ENCODE measurements around the gene R3HDM1. TPM values are rescaled to one million over a fixed set of nuclear protein-coding genes. Genes with fewer than 3 reads are reported as not detected.
"Not testable (repeated sequence)": the region's sequence is repeated elsewhere in the genome, so short reads cannot be mapped to it uniquely, and the experiment has no call there.

Gene R3HDM1
- total RNA-seq, 1 experiment from 2014 or later = 52.4 TPM

GRCh38 chr2:135708159-135708558 is 176.9 kb downstream of the R3HDM1 start:
- no peak overlapping the region for H3K4me3 Mint-ChIP-seq (ENCODE audit: unreplicated experiment)
- intact Hi-C loops (cut with micrococcal nuclease) = no loop called here
- H3K4me1 Mint-ChIP-seq (ENCODE audit: insufficient read depth, unreplicated experiment) = no peaks in the 10 kb centered on the region
- H3K27me3 Mint-ChIP-seq (ENCODE audit: insufficient read depth, unreplicated experiment) = no peaks in the 10 kb centered on the region
- BruUV-seq (replicated peaks) = no TSS peak
- H3K27ac Mint-ChIP-seq (ENCODE audit: low read depth, unreplicated experiment) = no peak overlapping the region
- H3K9me3 Mint-ChIP-seq (ENCODE audit: unreplicated experiment) = no peaks in the 10 kb centered on the region
- TF ChIP-seq, protein P1, sequence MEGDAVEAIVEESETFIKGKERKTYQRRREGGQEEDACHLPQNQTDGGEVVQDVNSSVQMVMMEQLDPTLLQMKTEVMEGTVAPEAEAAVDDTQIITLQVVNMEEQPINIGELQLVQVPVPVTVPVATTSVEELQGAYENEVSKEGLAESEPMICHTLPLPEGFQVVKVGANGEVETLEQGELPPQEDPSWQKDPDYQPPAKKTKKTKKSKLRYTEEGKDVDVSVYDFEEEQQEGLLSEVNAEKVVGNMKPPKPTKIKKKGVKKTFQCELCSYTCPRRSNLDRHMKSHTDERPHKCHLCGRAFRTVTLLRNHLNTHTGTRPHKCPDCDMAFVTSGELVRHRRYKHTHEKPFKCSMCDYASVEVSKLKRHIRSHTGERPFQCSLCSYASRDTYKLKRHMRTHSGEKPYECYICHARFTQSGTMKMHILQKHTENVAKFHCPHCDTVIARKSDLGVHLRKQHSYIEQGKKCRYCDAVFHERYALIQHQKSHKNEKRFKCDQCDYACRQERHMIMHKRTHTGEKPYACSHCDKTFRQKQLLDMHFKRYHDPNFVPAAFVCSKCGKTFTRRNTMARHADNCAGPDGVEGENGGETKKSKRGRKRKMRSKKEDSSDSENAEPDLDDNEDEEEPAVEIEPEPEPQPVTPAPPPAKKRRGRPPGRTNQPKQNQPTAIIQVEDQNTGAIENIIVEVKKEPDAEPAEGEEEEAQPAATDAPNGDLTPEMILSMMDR (IDR thresholded peaks at IDR 0.05; ENCODE audit: unreplicated experiment) = no peak
- POLR2A ChIA-PET = no interaction called here
- CTCF ChIA-PET = interaction anchor here (1.3 to 6.5 kb wide), 6 partner anchors 20 to 719 kb away, joined by 3 to 106 read pairs (median 7); no protein-coding TSS in a partner anchor
- peaks cover 26% of the 10 kb centered on the region for H3K36me3 Mint-ChIP-seq (ENCODE audit: insufficient read depth, unreplicated experiment)
- no peak for DNase-seq (ENCODE audit: unreplicated experiment)

DNA sequence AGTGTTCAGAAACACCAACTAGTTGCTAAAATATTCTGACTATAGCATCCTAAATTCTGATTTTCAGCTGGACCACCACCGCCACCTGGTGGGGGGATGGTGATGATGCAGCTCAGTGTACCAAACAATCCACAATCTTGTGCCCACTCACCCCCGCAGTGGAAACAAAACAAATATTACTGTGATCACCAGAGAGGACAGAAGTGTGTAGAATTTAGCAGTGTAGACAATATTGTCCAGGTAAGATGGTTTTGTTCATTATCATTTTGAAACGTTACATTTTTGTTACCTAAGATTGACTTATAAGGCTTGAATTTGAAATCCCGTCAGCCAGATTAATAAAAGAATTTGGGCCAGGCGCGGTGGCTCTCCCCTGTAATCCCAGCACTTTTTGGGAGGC is 178.7 kb downstream of the R3HDM1 start:
- POLR2A ChIA-PET = interaction anchor here (0.6 to 0.7 kb wide), 2 partner anchors 706 to 721 kb away, joined by 3 read pairs; no protein-coding TSS in a partner anchor
- CTCF ChIA-PET = interaction anchor here (0.5 to 6.5 kb wide), 37 partner anchors 10 to 1231 kb away, joined by 3 to 106 read pairs (median 4); no protein-coding TSS in a partner anchor
- peak overlapping the region; percentile 3 for H3K27ac Mint-ChIP-seq (ENCODE audit: low read depth, unreplicated experiment)

GRCh38 chr2:135715086-135715485 is 183.8 kb downstream of the R3HDM1 start:
- H3K27me3 Mint-ChIP-seq (ENCODE audit: insufficient read depth, unreplicated experiment); intact Hi-C loops (cut with micrococcal nuclease); H3K9me3 Mint-ChIP-seq (ENCODE audit: unreplicated experiment); H3K27ac Mint-ChIP-seq (ENCODE audit: low read depth, unreplicated experiment); DNase-seq (ENCODE audit: unreplicated experiment); H3K4me3 Mint-ChIP-seq (ENCODE audit: unreplicated experiment); BruUV-seq (replicated peaks); H3K4me1 Mint-ChIP-seq (ENCODE audit: insufficient read depth, unreplicated experiment); POLR2A ChIA-PET: not testable (repeated sequence)
- CTCF ChIA-PET = interaction anchor here (0.7 kb wide), 2 partner anchors 48 to 83 kb away, joined by 3 read pairs; no protein-coding TSS in a partner anchor
- H3K36me3 Mint-ChIP-seq (ENCODE audit: insufficient read depth, unreplicated experiment) = peaks cover 41% of the 10 kb centered on the region

More for the DNA sequence above, 178.7 kb downstream of the R3HDM1 start:
- Mint-ChIP-seq H3K9me3 (ENCODE audit: unreplicated experiment) (no peaks in the 10 kb centered on the region), H3K4me1 (ENCODE audit: insufficient read depth, unreplicated experiment) (no peaks in the 10 kb centered on the region), H3K27me3 (ENCODE audit: insufficient read depth, unreplicated experiment) (no peaks in the 10 kb centered on the region), H3K4me3 (ENCODE audit: unreplicated experiment) (no peak overlapping the region), H3K36me3 (ENCODE audit: insufficient read depth, unreplicated experiment) (peaks cover 19% of the 10 kb centered on the region)
- TF ChIP-seq, protein P1 (IDR thresholded peaks at IDR 0.05; ENCODE audit: unreplicated experiment) = peak; percentile 86
- BruUV-seq (replicated peaks) = no TSS peak
- intact Hi-C loops (cut with micrococcal nuclease) = loop anchor here (1.0 to 2.0 kb wide), 3 partner anchors 179 to 706 kb away; partner anchors contain the start of genes R3HDM1 and ZRANB3
- peak; percentile 62 for DNase-seq (ENCODE audit: unreplicated experiment)

GRCh38 chr2:135728064-135728743 is 196.9 kb downstream of the R3HDM1 start:
- Mint-ChIP-seq H3K27me3 (ENCODE audit: insufficient read depth, unreplicated experiment) (no peaks in the 10 kb centered on the region), H3K4me1 (ENCODE audit: insufficient read depth, unreplicated experiment) (no peaks in the 10 kb centered on the region), H3K27ac (ENCODE audit: low read depth, unreplicated experiment) (no peak overlapping the region), H3K4me3 (ENCODE audit: unreplicated experiment) (no peak overlapping the region), H3K9me3 (ENCODE audit: unreplicated experiment) (no peaks in the 10 kb centered on the region), H3K36me3 (ENCODE audit: insufficient read depth, unreplicated experiment) (peaks cover 26% of the 10 kb centered on the region)
- intact Hi-C loops (cut with micrococcal nuclease) = no loop called here
- no TSS peak for BruUV-seq (replicated peaks)
- CTCF ChIA-PET = interaction anchor here (0.9 to 2.9 kb wide), 3 partner anchors 11 to 19 kb away, joined by 3 to 9 read pairs (median 6); partner anchors contain the start of gene UBXN4
- POLR2A ChIA-PET = interaction anchor here (1.0 kb wide), 1 partner anchor 13 kb away, joined by 3 read pairs; the partner anchor contains the start of gene UBXN4
- TF ChIP-seq, protein P1 (IDR thresholded peaks at IDR 0.05; ENCODE audit: unreplicated experiment) = no peak
- DNase-seq (ENCODE audit: unreplicated experiment) = no peak

Data from MCF 10A (cell line).